Measurements from ENCODE around the gene GPX6.
"Not testable (repeated sequence)": the region's sequence is repeated elsewhere in the genome, so short reads cannot be mapped to it uniquely, and the experiment has no call there.

The GPX6 gene

DNA sequence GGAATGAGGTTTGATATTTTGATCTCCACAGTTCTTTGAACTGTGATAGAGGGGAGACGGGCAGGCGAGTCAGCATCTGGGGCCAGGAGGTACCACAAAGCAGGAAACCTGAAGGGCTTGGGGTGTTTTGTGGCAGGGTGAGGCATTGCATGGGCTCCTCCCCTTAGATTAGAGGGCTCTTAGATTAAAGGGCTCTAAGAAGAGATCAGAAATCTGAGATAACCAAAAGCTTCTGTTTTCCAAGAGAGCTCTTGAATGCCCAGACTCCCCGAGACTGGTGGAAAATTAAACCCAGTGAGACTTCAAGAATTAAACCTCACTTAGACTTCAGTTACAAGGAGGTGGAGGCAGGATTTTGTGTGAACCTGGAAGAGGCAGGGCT, 7.6 kb upstream of the GPX6 start:
- no peak for DNase-seq (ENCODE audit: low spot score)

- DNase-seq (ENCODE audit: low spot score) = no peak
Measured at GRCh38 chr6:28522594-28523240, 7.1 kb upstream of the GPX6 start.

DNA sequence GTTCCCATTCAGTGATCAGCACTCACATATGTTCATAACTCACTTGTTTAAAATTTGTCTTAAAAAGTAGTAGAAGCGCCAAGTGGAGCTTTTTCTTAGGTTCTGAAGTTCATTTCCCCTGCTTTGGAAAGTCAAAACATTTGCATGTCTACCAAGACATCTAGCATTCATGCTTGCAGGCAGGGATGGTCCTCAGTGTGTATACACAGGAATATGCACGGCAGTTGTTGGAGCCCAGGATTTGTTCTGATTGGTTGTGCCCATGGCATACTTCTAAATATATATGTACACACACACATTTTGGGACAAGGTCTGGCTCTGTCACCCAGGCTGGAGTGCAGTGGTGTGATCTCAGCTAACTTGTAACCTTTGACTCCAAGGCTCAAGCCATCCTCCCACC, 2.4 kb upstream of the GPX6 start:
- no peak for DNase-seq (ENCODE audit: low spot score)

GRCh38 chr6:28512387-28512786, 3.2 kb downstream of the GPX6 start:
- not testable (repeated sequence) for DNase-seq (ENCODE audit: low spot score)

GRCh38 chr6:28511628-28512300, 3.8 kb downstream of the GPX6 start:
- no peak for DNase-seq (ENCODE audit: low spot score)

DNA sequence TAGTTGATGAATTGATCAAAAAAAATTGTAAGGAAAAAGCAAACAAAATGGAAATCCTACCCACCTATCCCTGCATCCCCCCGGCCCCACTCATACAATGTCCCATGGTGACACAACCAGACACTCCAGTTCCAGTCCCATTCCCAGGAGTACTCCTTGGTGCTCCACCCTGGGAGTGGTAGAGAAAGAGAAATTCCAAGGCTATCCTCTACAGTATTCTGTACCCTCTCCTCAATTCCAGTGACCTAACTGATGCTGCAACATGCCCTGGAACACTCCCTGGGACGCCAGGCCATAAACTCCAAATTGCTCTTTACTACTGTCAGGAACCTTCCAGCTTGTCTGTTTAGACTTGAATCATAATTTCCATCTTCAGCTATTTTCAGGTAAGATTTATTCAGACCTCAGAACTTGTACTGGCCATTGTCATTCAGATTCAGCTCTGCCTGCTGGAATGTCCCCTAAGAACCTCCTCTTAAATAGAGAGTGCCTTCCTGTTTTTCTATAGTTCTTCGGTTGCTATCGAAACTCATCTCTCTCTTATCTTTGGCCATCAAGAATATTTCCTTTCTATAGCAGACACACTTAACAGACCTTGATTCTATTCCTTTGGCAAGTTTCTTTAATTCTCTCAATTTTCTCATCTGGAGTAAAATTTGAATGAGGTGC, 8.7 kb downstream of the GPX6 start:
- DNase-seq (ENCODE audit: low spot score) = no peak

DNA sequence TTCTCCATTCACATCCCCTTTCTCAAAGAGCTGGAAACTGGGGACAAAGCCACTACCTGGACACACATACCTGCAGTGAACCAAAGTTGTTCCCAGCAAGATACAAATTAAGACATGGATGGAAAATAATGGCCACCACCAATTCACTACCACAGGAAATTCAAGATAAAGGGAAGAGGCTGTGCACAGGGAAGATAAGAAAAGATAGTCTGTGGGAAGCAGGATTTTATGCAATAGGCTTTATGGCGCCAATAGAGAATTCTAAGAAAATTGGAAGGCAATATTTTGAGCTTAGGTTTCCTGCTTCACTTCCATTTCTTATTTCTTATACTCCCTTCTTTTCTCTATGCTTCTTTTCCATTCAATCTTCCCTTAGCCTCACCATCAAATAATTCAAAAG, 9.9 kb downstream of the GPX6 start:
- DNase-seq (ENCODE audit: low spot score) = no peak

GRCh38 chr6:28502709-28503305, 12.8 kb downstream of the GPX6 start:
- DNase-seq (ENCODE audit: low spot score) = not testable (repeated sequence)

DNA sequence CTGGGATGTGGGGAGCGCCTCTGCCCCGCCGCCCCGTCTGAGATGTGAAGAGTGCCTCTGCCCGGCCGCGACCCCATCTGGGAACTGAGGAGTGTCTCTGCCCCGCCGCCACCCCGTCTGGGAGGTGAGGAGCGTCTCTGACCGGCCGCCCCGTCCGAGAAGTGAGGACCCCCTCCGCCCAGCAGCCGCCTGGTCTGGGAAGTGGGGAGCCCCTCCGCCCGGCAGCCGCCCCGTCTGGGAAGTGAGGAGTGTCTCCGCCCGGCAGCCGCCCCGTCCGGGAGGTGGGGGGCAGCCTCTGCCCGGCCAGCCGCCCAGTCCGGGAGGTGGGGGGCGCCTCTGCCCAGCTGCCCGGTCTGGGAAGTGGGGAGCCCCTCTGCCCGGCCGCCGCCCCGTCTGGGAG, 13.5 kb downstream of the GPX6 start:
- DNase-seq (ENCODE audit: low spot score) = not testable (repeated sequence)

DNA sequence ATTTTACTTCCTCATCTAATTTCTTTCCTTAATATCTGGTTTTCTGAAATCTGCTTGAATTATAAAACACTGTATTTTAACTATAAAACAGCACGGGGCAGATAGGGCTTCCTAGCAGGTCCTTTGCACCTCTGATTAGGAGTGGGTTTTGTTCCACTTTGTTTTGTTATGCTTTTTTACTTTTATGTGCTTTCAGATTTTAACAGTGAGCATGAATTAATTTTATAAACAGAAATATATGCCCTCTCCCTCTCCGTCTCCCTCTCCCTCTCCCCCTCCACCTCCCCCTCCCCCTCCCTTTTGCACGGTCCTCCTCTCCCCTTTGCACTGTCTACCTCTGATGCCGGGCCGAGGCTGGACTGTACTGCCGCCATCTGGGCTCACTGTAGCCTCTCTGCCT, 14.3 kb downstream of the GPX6 start:
- no peak for DNase-seq (ENCODE audit: low spot score)

DNA sequence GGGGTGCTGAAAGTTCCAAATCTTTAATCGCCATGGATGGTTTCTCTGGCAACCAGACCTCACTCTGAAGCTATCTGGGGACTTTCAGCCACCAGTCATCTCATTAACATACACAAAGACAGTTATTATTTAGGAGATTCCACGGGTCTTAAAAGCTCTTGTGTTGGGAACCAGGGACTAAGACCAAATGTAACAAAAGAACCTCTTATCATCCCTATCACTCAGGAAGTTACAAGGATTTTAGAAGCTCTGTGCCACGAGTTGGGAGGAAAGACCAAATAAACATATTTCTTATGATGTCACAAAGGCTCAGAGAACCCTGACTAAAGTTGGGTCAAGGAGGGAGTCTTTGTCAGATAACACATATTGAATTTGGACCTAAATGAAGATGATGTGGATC, 17.7 kb downstream of the GPX6 start:
- no peak for DNase-seq (ENCODE audit: low spot score)

- no peak for DNase-seq (ENCODE audit: low spot score)
Measured at GRCh38 chr6:28497306-28497705, 18.3 kb downstream of the GPX6 start.

DNA sequence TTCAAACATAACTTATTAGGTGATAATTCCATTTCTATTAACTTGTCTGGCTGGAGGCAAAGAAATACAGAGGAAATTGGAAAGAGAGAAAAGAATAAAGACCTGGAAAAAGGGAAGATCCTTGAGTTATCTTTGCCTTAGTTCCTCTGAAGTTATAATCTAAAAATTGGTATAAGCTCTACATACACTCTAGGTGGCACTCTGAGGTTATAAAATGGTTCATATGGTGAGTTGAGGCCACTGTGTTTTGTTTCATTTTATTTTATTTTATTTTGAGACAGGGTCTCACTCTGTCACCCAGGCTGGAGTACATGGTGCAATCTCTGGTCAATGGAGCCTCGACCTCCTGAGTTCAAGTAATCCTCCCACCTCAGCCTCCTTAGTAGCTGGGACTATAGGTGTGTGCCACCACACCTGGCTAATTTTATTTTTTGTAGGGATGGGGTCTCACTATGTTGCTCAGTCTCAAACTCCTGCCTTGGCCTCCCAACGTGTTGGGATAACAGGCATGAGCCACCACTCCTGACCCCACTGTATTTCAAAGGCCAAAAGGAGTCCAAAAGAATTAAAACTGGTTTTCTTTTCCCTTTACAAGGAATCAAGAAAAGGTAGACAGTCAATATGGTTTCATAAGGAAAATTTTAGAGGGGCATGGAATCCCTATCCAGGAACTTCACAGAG, 19.4 kb downstream of the GPX6 start:
- no peak for DNase-seq (ENCODE audit: low spot score)

DNA sequence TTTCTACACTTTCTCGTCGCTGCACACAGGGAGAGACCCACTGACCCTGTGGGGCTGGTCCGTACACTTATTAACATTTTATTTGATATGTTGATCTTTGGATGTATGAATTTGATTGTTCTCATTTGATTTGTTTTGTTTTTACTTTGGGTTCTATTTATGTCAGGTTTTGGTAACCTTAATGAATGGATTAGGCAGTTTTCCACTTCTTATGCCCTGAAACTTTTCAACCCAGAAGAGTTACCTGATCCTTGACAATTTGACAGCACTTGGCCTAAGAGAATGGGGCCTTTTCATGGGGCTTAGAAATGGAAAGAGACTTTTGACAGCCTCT, 23.6 kb downstream of the GPX6 start:
- DNase-seq (ENCODE audit: low spot score) = no peak

DNA sequence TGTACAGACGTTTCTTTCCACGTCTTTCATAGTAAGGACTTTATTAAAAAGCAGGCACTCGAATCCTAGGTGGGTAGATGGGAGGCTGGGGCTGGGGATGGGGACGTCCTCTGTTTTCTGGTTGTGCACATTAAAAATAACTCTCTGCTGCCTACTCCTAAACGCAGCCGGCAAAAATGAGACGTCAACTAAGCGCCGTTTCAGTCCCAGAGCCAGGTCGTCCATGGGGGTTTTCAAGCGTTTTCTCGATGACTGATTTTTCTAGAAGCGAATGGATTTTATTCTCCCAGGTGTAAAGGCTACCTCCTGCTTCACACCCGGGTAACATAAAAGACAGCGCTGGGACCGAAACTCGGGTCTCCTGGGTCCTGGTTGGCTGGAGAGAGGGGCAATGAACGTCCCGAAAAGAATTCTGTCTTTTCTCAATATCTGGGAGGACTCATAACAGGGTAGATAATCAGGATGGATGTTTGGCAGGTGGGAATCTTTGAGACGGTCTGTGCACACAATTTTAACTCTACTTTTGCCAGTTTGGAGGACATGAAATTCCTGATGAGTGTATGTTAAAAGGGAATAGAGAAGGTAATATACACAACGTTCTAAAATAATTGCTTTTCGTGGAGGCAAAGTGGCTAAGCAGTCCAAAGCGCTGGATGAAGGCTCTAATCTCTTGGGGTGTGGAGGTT, 25.2 kb downstream of the GPX6 start:
- DNase-seq (ENCODE audit: low spot score) = no peak

- DNase-seq (ENCODE audit: low spot score) = peak; percentile 14
Measured at GRCh38 chr6:28489366-28490204, 26.0 kb downstream of the GPX6 start.

GRCh38 chr6:28488916-28489365, 26.7 kb downstream of the GPX6 start:
- DNase-seq (ENCODE audit: low spot score) = peak; percentile 23

GRCh38 chr6:28486988-28487742, 28.4 kb downstream of the GPX6 start:
- DNase-seq (ENCODE audit: low spot score) = no peak

DNA sequence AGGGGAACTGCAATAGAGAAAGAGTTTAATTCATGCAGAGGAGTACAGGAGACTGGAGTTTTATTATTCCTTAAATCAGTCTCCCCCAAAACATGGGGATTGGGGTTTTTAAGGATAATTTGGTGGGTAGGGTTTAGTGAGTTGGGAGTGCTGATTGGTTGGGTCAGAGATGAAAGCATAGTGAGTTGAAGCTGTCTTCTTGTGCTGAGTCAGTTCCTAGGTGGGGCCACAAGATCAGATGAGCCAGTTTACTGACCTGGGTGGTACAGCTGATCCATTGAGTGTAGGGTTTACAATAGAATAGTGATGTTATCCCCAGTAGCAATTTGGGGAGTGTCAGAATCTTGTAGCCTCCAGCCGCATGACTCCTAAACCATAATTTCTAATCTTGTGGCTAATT, 29.1 kb downstream of the GPX6 start:
- DNase-seq (ENCODE audit: low spot score) = no peak

DNA sequence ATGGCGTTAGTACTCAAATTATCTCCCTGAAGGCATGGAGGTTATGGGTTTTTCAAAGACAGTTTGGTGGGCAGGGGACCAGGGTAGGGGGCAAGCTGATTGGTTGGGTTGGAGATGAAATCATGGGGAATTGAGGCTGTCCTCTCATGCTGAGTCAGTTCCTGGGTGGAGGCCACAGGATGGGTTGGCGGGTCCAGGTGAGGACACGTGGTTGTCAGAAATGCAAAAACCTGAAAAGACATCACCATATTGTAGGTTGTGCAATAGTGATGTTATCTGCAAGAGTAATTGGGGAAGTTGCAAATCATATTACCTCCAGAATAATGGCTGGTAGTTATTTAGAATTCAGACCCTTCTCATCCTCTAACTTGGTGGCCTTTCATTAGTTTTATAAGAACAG, 30.1 kb downstream of the GPX6 start:
- DNase-seq (ENCODE audit: low spot score) = no peak
